HG03139 (cell line): ENCODE results near the gene PAGE4.

Source experiments
- ATAC-seq: cut with Tn5 transposase; IDR thresholded peaks from one replicate; pipeline ENCODE4 v1.9.1; 2021; ENCODE audit not compliant: unreplicated experiment

PAGE4 gene

GRCh38 chrX:49829016-49829415 is at the start of gene PAGE4:
Gene PAGE4, plus strand, starts transcription at chrX:49829303. Its CDS starts 1,126 bp downstream, at chrX:49830429.
- no peak for ATAC-seq

- no peak for ATAC-seq
These were observed 44.3 kb upstream of the PAGE4 start for GRCh38 chrX:49784747-49785280.

GRCh38 chrX:49792376-49792775 is 36.7 kb upstream of the PAGE4 start:
- no peak for ATAC-seq

- ATAC-seq = no peak
These were observed 35.4 kb upstream of the PAGE4 start for GRCh38 chrX:49793686-49794085.

- no peak for ATAC-seq
These were observed 29.3 kb upstream of the PAGE4 start for GRCh38 chrX:49799828-49800227.

GRCh38 chrX:49809891-49810632 is 19.0 kb upstream of the PAGE4 start:
- no peak for ATAC-seq

GRCh38 chrX:49812177-49812576 is 16.9 kb upstream of the PAGE4 start:
- ATAC-seq = no peak

GRCh38 chrX:49816435-49816834 is 12.7 kb upstream of the PAGE4 start:
- ATAC-seq = no peak

- ATAC-seq = no peak
These were observed 9.3 kb downstream of the PAGE4 start for GRCh38 chrX:49838374-49838773.

GRCh38 chrX:49840679-49841078 is 11.6 kb downstream of the PAGE4 start:
- no peak for ATAC-seq

GRCh38 chrX:49842621-49843020 is 13.5 kb downstream of the PAGE4 start:
- no peak for ATAC-seq

GRCh38 chrX:49844611-49845010 is 15.5 kb downstream of the PAGE4 start:
- ATAC-seq = no peak

GRCh38 chrX:49845701-49846403 is 16.7 kb downstream of the PAGE4 start:
- no peak for ATAC-seq

- no peak for ATAC-seq
These were observed 17.4 kb downstream of the PAGE4 start for GRCh38 chrX:49846522-49846921.

GRCh38 chrX:49848275-49848674 is 19.2 kb downstream of the PAGE4 start:
- ATAC-seq = no peak

- no peak for ATAC-seq
These were observed 20.9 kb downstream of the PAGE4 start for GRCh38 chrX:49850028-49850427.

GRCh38 chrX:49853661-49854060 is 24.6 kb downstream of the PAGE4 start:
- ATAC-seq = no peak

- no peak for ATAC-seq
These were observed 27.7 kb downstream of the PAGE4 start for GRCh38 chrX:49856819-49857218.

GRCh38 chrX:49858341-49858740 is 29.2 kb downstream of the PAGE4 start:
- ATAC-seq = no peak

GRCh38 chrX:49859491-49859890 is 30.4 kb downstream of the PAGE4 start:
- no peak for ATAC-seq

- ATAC-seq = no peak
These were observed 31.9 kb downstream of the PAGE4 start for GRCh38 chrX:49860867-49861535.

- ATAC-seq = no peak
These were observed 33.0 kb downstream of the PAGE4 start for GRCh38 chrX:49862093-49862492.
